ENCODE measurements around the gene C1orf210. TPM values are rescaled to one million over a fixed set of nuclear protein-coding genes. Genes with fewer than 3 reads are reported as not detected.

Gene C1orf210
- total and polyA plus RNA-seq, 2 of the 13 experiments (the other 11 are each of a cell fraction or from before 2014, with no cell fraction given) = 0.49 to 5.1 TPM

DNA sequence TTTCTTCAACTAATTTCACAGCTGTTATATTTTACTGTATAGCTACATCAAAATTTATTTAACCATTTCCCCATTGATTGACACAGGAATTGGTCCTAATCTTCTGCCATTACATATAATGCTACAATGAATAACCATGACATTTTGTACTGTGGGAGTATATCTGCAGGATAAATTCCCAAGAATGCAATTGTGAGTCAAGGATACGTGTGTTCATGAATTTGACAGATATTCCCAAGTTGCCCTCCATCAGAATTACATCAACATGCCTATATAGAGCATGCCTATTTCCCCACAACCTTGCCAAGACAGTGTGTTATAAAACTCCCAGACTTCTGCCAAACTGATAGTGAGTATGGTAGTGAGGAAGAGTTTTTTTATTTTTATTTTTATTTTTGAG, 12.7 kb upstream of the C1orf210 start:
- peaks cover 0 to 17% of the 10 kb centered on the region in 2 experiments; a peak in 3 of 5 replicates for H3K27me3 ChIP-seq (ENCODE audit: control insufficient read depth in 1 of 2, insufficient read depth in 2 of 2, low read length in 2 of 2)
- H3K9me3 ChIP-seq (ENCODE audit: low read length) = no peaks in the 10 kb centered on the region
- H3K4me2 ChIP-seq (ENCODE audit: low read depth, low read length) = no peak overlapping the region
- no peak for TF ChIP-seq ZNF839 (CRISPR knock-in tag; IDR thresholded peaks at IDR 0.05; ENCODE audit: borderline replicate concordance)
- TF ChIP-seq, protein P1, sequence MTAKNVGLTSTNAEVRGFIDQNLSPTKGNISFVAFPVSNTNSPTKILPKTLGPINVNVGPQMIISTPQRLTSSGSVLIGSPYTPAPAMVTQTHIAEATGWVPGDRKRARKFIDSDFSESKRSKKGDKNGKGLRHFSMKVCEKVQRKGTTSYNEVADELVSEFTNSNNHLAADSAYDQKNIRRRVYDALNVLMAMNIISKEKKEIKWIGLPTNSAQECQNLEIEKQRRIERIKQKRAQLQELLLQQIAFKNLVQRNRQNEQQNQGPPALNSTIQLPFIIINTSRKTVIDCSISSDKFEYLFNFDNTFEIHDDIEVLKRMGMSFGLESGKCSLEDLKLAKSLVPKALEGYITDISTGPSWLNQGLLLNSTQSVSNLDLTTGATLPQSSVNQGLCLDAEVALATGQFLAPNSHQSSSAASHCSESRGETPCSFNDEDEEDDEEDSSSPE (CRISPR knock-in tag; IDR thresholded peaks at IDR 0.05) = no peak
- no peak for TF ChIP-seq ELF1 (CRISPR knock-in tag; IDR thresholded peaks at IDR 0.05)
- no peak for TF ChIP-seq MTA1 (CRISPR knock-in tag; IDR thresholded peaks at IDR 0.05; ENCODE audit: borderline replicate concordance)
- TF ChIP-seq SP1 (IDR thresholded peaks at IDR 0.05) = no peak
- no peak for TF ChIP-seq SP1 (CRISPR knock-in tag; IDR thresholded peaks at IDR 0.05)
- TF ChIP-seq, protein P2, sequence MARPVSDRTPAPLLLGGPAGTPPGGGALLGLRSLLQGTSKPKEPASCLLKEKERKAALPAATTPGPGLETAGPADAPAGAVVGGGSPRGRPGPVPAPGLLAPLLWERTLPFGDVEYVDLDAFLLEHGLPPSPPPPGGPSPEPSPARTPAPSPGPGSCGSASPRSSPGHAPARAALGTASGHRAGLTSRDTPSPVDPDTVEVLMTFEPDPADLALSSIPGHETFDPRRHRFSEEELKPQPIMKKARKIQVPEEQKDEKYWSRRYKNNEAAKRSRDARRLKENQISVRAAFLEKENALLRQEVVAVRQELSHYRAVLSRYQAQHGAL (CRISPR knock-in tag; IDR thresholded peaks at IDR 0.05; ENCODE audit: not compliant biosample characterization) = no peak
- TF ChIP-seq JDP2 (CRISPR knock-in tag; IDR thresholded peaks at IDR 0.05; ENCODE audit: borderline replicate concordance) = no peak
- TF ChIP-seq, protein P3, sequence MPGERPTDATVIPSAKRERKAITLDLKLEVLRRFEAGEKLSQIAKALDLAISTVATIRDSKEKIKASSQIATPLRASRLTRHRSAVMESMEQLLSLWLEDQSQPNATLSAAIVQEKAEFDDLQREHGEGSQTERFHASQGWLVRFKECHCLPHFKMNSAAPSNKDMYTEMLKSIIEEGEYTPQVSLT (CRISPR knock-in tag; IDR thresholded peaks at IDR 0.05; ENCODE audit: borderline replicate concordance, low read depth) = no peak
- POLR2A ChIA-PET = no interaction called here
- BruUV-seq (replicated peaks) = no TSS peak
- intact Hi-C loops (cut with micrococcal nuclease; ENCODE audit: unreplicated experiment) (no loop called here), in situ Hi-C loops (cut with HindIII; ENCODE audit: extremely low pct_ligation_motif_present, low pct_unique_long_range_greater_than_20kb) (no loop called here)
- H2AFZ ChIP-seq (ENCODE audit: low read length) = no peak overlapping the region
- H3K9ac ChIP-seq (ENCODE audit: insufficient read depth, low read depth, low read length) = no peak overlapping the region
- H4K20me1 ChIP-seq (ENCODE audit: insufficient read depth, low read length) = no peaks in the 10 kb centered on the region
- ATAC-seq = no peak
- no peaks in the 10 kb centered on the region for H3K36me3 ChIP-seq (replicated peaks in 1 of 2; ENCODE audit: control insufficient read depth in 1 of 2, insufficient read depth in 2 of 2, low read length in 2 of 2)
- DNase-seq (ENCODE audit: low spot score) = no peak
- H3K27ac ChIP-seq (ENCODE audit: extremely low read length, insufficient read depth, low read length) = no peak overlapping the region
- no peaks in the 10 kb centered on the region for H3K79me2 ChIP-seq (ENCODE audit: insufficient read depth, low read length)
- peaks cover 19% of the 10 kb centered on the region for H3K4me1 ChIP-seq (ENCODE audit: insufficient read depth, low read length)
- H3K4me3 ChIP-seq (replicated peaks in 1 of 3; ENCODE audit: insufficient read depth in 1 of 3, low read depth in 2 of 3, low read length in 3 of 3) = no peak overlapping the region
- no peak for FAIRE-seq
- CTCF ChIA-PET (ENCODE audit: low intra/inter-chr PET ratio, low total read pairs) = no interaction called here
- 25% methylated on average over 1 of the region's 1 CpG for whole genome bisulfite sequencing (ENCODE audit: low lambda C conversion rate)
